GM06990 (cell line): ENCODE results near the gene UPF1.

Experiments used
- DNase-seq: peaks from one replicate; pipeline ENCODE4 v3.0.0-alpha.2; 2011; ENCODE audit not compliant: insufficient read length; ENCODE audit errors: extremely low read depth
- H3K27me3 ChIP-seq: replicated peaks from 2 replicates; pipeline ENCODE4 v1.6.0; 2011; ENCODE audit warnings: low read length; ENCODE audit not compliant: control insufficient read depth, insufficient read depth
- H3K36me3 ChIP-seq: 2 replicates; pipeline ENCODE4 v1.5.1; 2011; ENCODE audit warnings: low read length; ENCODE audit not compliant: control insufficient read depth, insufficient read depth
- H3K4me3 ChIP-seq: replicated peaks from 2 replicates; pipeline ENCODE4 v1.5.1; 2011; ENCODE audit warnings: low read depth, mild to moderate bottlenecking, control low read depth, low read length
- TF ChIP-seq, protein P1 (sequence below): IDR thresholded peaks from 2 replicates; pipeline ENCODE4 v1.5.1; 2011; ENCODE audit warnings: low read length, control low read depth, mild to moderate bottlenecking, inconsistent platforms; ENCODE audit not compliant: insufficient read depth, poor library complexity, severe bottlenecking

Gene UPF1

DNA sequence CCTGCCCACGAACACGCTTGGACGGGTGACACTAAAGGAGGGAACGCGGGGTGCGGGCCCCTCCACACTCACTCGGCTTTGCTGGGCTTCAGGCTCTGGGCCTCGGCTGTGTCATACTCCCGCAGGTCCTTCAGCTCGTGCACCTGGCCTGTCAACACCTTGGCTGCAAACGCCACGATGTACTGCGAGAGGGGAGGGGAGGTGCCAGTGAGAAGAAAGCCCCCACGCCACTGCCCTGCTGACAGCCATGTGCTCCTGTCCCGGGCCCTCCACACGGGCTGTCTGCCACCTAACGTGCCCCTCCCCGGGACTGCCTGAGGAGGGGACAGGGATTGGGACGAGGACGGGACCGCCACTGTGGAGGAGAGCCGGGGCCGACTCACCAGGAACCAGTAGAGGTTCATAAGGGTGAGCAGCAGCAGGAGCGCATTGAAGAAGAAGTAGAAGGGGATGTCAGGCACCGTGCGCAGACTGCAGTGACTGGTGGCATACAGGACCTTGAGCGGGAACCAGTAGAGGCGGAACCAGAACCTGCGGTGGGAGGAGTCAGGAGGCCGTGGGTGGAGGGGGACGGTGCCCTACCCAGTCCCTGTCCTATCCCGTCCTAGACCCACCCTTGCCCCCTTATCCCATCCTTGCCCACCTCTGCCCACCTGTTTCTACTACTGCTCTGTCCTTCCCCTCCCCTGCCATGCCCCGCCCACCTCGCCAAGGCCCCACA lies 47.3 kb downstream of the UPF1 start:
- H3K27me3 ChIP-seq: no peaks in the 10 kb centered on the region
- TF ChIP-seq, protein P1, sequence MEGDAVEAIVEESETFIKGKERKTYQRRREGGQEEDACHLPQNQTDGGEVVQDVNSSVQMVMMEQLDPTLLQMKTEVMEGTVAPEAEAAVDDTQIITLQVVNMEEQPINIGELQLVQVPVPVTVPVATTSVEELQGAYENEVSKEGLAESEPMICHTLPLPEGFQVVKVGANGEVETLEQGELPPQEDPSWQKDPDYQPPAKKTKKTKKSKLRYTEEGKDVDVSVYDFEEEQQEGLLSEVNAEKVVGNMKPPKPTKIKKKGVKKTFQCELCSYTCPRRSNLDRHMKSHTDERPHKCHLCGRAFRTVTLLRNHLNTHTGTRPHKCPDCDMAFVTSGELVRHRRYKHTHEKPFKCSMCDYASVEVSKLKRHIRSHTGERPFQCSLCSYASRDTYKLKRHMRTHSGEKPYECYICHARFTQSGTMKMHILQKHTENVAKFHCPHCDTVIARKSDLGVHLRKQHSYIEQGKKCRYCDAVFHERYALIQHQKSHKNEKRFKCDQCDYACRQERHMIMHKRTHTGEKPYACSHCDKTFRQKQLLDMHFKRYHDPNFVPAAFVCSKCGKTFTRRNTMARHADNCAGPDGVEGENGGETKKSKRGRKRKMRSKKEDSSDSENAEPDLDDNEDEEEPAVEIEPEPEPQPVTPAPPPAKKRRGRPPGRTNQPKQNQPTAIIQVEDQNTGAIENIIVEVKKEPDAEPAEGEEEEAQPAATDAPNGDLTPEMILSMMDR: no peak
- no peak for DNase-seq
- H3K36me3 ChIP-seq: no peaks in the 10 kb centered on the region
- H3K4me3 ChIP-seq: no peak overlapping the region

DNA sequence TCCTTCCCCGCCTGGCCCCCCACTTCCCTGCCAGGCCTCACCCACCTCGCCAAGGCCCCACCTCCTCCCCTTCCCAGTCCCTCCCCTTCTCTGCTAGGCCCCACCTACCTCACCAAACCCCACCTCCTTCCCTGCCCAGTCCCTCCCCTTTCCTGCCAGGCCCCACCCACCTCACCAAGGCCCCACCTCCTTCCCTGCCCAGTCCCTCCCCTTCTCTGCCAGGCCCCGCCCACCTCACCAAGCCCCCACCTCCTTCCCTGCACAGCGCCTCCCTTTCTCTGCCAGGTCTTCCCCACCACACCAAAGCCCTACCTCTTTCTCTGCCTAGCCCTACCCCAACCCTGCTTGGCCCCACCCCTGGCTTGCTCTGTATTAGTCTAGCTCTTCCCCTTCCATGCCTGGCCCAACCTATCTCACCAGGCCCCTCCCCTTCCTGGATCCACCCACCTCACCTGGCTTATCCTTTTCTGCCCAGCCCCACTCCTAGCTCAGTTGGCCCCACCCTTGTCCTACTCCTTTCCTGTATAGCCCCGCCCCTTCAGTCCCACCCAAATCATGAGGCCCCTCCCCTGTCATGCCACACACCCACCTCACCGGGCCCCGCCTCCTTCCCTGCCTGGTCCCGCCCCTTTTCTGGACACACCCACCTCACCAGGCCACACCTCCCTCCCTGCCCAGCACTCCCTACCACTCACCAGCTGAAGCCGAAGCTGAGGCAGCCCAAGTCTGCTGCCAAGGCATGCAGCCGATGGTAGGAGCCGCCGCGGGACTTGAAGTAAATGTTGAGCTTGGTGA lies 48.0 kb downstream of the UPF1 start:
- DNase-seq: peak; percentile 50
- TF ChIP-seq, protein P1: no peak
- H3K27me3 ChIP-seq: no peaks in the 10 kb centered on the region
- no peak overlapping the region for H3K4me3 ChIP-seq
- H3K36me3 ChIP-seq: no peaks in the 10 kb centered on the region

DNA sequence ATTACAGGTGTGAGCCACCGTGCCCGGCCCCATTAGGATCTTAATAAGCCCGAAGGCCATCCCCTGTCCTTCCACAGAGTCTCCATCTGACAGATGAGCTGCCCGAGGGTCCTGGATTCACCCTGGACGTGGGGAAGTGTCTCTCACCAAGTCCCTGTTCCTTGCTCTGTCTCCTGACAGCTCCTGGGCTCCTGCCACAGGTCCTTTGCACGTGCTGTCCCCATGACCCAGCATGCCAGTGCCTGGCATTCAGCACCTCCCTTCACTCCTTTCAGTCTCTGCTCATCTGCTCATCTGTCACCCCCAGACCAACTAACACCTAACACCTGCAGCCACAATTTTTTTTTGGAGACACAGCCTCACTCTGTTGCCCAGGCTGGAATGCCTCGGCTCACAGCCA lies 49.7 kb downstream of the UPF1 start:
- H3K36me3 ChIP-seq: no peaks in the 10 kb centered on the region
- H3K4me3 ChIP-seq: no peak overlapping the region
- TF ChIP-seq, protein P1: no peak
- no peak for DNase-seq
- no peaks in the 10 kb centered on the region for H3K27me3 ChIP-seq

DNA sequence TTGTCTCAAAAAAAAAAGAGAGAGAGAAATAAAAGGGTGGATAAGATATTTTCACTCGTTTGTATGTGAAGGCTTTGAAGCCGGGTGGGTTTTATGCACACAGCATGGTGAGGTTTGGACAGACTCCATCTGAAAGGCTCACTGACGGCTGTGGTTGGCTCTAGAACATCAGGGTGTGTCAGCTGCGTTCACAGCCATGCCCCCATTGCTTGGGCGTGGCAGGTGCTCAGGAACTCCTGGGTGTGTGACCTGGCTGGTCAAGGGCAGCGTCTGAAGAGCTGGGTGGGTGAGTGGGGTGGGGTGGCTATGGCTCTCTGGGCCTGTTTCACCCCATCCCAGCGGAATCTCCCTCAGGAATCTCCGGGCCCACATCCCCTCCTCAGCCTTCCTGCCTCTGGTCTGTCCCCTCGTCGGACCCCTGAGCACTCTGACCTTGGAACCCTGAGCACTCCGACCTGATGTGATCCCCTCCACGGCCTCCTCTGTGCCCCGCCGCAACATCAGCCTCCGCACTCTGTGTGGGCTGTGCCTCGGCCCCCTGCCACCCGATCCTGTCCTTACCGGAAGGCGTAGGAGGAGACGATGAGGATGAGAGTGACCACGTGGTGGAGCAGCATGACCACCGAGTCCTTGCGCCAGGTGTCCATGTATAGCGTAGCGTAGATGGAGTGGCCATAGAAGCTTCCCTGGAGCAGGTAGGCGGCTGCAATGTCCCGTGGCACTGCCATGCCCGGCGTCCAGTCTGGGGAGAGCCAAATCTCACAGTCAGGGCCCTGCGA lies 52.0 kb downstream of the UPF1 start:
- TF ChIP-seq, protein P1: no peak
- Histone ChIP-seq H3K36me3 (no peaks in the 10 kb centered on the region), H3K27me3 (no peaks in the 10 kb centered on the region; the same call in 1 of the 2 replicates), H3K4me3 (no peak overlapping the region)
- no peak for DNase-seq

DNA sequence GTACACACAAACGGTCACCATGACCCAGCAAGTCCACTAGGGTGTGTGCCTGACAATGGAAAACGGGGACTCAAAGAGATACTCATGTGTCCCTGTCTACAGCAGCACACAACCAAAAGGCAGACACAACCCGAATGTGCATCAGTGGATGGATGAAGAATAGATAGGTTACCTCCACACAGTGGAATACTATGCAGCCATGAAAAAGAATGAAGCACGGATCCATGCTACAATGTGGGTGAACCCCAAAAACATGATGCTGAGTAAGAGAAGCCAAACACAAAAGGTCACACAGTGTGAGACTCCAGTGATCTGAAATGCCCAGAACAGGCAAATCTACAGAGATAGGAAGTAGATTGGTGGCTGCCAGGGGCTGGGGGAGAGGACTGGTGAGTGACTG lies 55.2 kb downstream of the UPF1 start:
- TF ChIP-seq, protein P1: no peak
- Histone ChIP-seq H3K27me3 (no peaks in the 10 kb centered on the region; the same call in none of the 2 replicates), H3K36me3 (no peaks in the 10 kb centered on the region), H3K4me3 (no peak overlapping the region)
- no peak for DNase-seq
